MM.1S (cell line): ENCODE results near the gene CELA1.

Experiments
- DNase-seq: peaks from one replicate; pipeline ENCODE4 v3.0.0-alpha.2; 2015
- H2AFZ ChIP-seq: fragments of 300-600 bp; sonication (generic); 2 replicates; pipeline ENCODE4 v1.6.0; 2016; ENCODE audit warnings: antibody characterized with exemption, low read length
- H3F3A ChIP-seq: fragments of 300-600 bp; sonication (generic); 2 replicates; pipeline ENCODE4 v1.6.1; 2016; ENCODE audit warnings: mild to moderate bottlenecking, antibody characterized with exemption, low read length, moderate library complexity, mixed read lengths; ENCODE audit not compliant: insufficient read depth
- H3K27ac ChIP-seq: fragments of 300-600 bp; sonication (generic); 2 replicates; pipeline ENCODE4 v1.5.1; 2016; ENCODE audit warnings: mild to moderate bottlenecking, low read length
- H3K27me3 ChIP-seq: fragments of 300-600 bp; sonication (generic); replicated peaks from 2 replicates; pipeline ENCODE4 v1.6.0; 2016; ENCODE audit warnings: low read length; ENCODE audit not compliant: insufficient read depth
- H3K36me3 ChIP-seq: fragments of 300-600 bp; sonication (generic); replicated peaks from 2 replicates; pipeline ENCODE4 v1.6.1; 2016; ENCODE audit warnings: mild to moderate bottlenecking, low read length, mixed read lengths; ENCODE audit not compliant: insufficient read depth
- H3K4me1 ChIP-seq: fragments of 300-600 bp; sonication (generic); 2 replicates; pipeline ENCODE4 v1.6.1; 2016; ENCODE audit warnings: low read length, mixed read lengths
- H3K4me2 ChIP-seq: fragments of 300-600 bp; sonication (generic); 2 replicates; pipeline ENCODE4 v1.6.0; 2016; ENCODE audit warnings: low read depth, low read length
- H3K4me3 ChIP-seq: fragments of 300-600 bp; sonication (generic); 2 replicates; pipeline ENCODE4 v1.5.1; 2016; ENCODE audit warnings: low read length, mixed read lengths
- H3K79me2 ChIP-seq: fragments of 300-600 bp; sonication (generic); 2 replicates; pipeline ENCODE4 v1.6.1; 2016; ENCODE audit warnings: mixed run types, low read length, mixed read lengths
- H3K9ac ChIP-seq: fragments of 300-600 bp; sonication (generic); 2 replicates; pipeline ENCODE4 v1.6.1; 2016; ENCODE audit warnings: low read length, mixed read lengths
- H3K9me2 ChIP-seq: fragments of 300-600 bp; sonication (generic); replicated peaks from 2 replicates; pipeline ENCODE4 v1.6.1; 2016; ENCODE audit warnings: mild to moderate bottlenecking, low read length, mixed read lengths; ENCODE audit not compliant: insufficient read depth
- H3K9me3 ChIP-seq: fragments of 300-600 bp; sonication (generic); replicated peaks from 2 replicates; pipeline ENCODE4 v1.6.1; 2016; ENCODE audit warnings: mild to moderate bottlenecking, low read length, mixed read lengths; ENCODE audit not compliant: insufficient read depth
- H4K20me1 ChIP-seq: fragments of 300-600 bp; sonication (generic); 2 replicates; pipeline ENCODE4 v1.6.1; 2016; ENCODE audit warnings: mild to moderate bottlenecking, low read length, moderate library complexity, mixed read lengths; ENCODE audit not compliant: insufficient read depth
- CTCF ChIP-seq: fragments of 300-600 bp; sonication (generic); IDR thresholded peaks from 2 replicates; pipeline ENCODE4 v1.5.1; 2016; ENCODE audit warnings: antibody characterized with exemption, low read length, mixed read lengths
- EZH2 ChIP-seq: fragments of 300-600 bp; sonication (generic); optimal IDR thresholded peaks from 2 replicates; pipeline ENCODE3; 2017; ENCODE audit warnings: low read depth, mild to moderate bottlenecking, antibody characterized with exemption, low read length, mixed read lengths
- EZH2phosphoT487 ChIP-seq: fragments of 300-600 bp; sonication (generic); IDR thresholded peaks from 2 replicates; pipeline ENCODE4 v1.6.1; 2018; ENCODE audit warnings: antibody characterized with exemption, low read length

CELA1 gene

GRCh38 chr12:51372021-51372420 is 25.5 kb upstream of the CELA1 start:
- Histone ChIP-seq H3K9me3 (no peaks in the 10 kb centered on the region), H3K36me3 (no peaks in the 10 kb centered on the region), H2AFZ (no peak overlapping the region), H3K27me3 (no peaks in the 10 kb centered on the region), H3K4me3 (no peak overlapping the region), H3F3A (peaks cover 12% of the 10 kb centered on the region), H4K20me1 (no peaks in the 10 kb centered on the region), H3K4me1 (peaks cover 16% of the 10 kb centered on the region), H3K9me2 (no peaks in the 10 kb centered on the region), H3K27ac (no peak overlapping the region), H3K9ac (no peak overlapping the region), H3K4me2 (no peak overlapping the region), H3K79me2 (no peaks in the 10 kb centered on the region)
- DNase-seq = no peak
- TF ChIP-seq EZH2 = no peak
- TF ChIP-seq EZH2phosphoT487 = no peak
- TF ChIP-seq CTCF = no peak

- Histone ChIP-seq H3K36me3 (no peaks in the 10 kb centered on the region), H3K79me2 (no peaks in the 10 kb centered on the region), H3F3A (peaks cover 12% of the 10 kb centered on the region), H3K9ac (no peak overlapping the region), H3K4me1 (peaks cover 16% of the 10 kb centered on the region), H3K27ac (no peak overlapping the region), H2AFZ (no peak overlapping the region), H3K4me2 (no peak overlapping the region), H3K27me3 (no peaks in the 10 kb centered on the region), H3K9me3 (no peaks in the 10 kb centered on the region), H3K4me3 (no peak overlapping the region), H3K9me2 (no peaks in the 10 kb centered on the region), H4K20me1 (no peaks in the 10 kb centered on the region)
- TF ChIP-seq CTCF (no peak), EZH2phosphoT487 (no peak), EZH2 (no peak)
- no peak for DNase-seq
These were observed 24.9 kb upstream of the CELA1 start for GRCh38 chr12:51371295-51371953.

- no peak overlapping the region for H3K4me3 ChIP-seq
- no peak overlapping the region for H2AFZ ChIP-seq
- peaks cover 12% of the 10 kb centered on the region for H3F3A ChIP-seq
- H3K9ac ChIP-seq = no peak overlapping the region
- H3K27me3 ChIP-seq = no peaks in the 10 kb centered on the region
- H3K27ac ChIP-seq = no peak overlapping the region
- H4K20me1 ChIP-seq = no peaks in the 10 kb centered on the region
- no peak for TF ChIP-seq EZH2phosphoT487
- TF ChIP-seq CTCF = no peak
- no peak for TF ChIP-seq EZH2
- H3K9me2 ChIP-seq = no peaks in the 10 kb centered on the region
- H3K4me1 ChIP-seq = peaks cover 16% of the 10 kb centered on the region
- no peaks in the 10 kb centered on the region for H3K9me3 ChIP-seq
- no peak for DNase-seq
- H3K4me2 ChIP-seq = no peak overlapping the region
- H3K36me3 ChIP-seq = no peaks in the 10 kb centered on the region
- no peaks in the 10 kb centered on the region for H3K79me2 ChIP-seq
These were observed 24.2 kb upstream of the CELA1 start for GRCh38 chr12:51370667-51371066.
